ENCODE data around the gene PLA2G7.

DNA sequence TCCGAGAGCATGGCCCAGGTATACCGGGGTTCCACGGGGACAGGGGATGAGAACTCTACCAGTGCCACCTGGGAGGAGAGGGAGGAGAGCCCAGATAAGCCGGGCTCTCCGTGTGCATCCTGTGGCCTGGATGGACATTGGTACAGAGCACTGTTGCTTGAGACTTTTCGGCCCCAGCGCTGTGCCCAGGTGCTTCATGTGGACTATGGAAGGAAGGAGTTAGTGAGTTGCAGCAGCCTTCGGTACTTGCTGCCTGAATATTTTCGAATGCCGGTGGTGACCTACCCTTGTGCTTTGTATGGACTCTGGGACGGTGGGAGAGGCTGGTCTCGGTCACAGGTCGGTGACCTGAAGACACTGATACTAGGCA is 46.2 kb downstream of the PLA2G7 start:
- TF ChIP-seq, protein P1, sequence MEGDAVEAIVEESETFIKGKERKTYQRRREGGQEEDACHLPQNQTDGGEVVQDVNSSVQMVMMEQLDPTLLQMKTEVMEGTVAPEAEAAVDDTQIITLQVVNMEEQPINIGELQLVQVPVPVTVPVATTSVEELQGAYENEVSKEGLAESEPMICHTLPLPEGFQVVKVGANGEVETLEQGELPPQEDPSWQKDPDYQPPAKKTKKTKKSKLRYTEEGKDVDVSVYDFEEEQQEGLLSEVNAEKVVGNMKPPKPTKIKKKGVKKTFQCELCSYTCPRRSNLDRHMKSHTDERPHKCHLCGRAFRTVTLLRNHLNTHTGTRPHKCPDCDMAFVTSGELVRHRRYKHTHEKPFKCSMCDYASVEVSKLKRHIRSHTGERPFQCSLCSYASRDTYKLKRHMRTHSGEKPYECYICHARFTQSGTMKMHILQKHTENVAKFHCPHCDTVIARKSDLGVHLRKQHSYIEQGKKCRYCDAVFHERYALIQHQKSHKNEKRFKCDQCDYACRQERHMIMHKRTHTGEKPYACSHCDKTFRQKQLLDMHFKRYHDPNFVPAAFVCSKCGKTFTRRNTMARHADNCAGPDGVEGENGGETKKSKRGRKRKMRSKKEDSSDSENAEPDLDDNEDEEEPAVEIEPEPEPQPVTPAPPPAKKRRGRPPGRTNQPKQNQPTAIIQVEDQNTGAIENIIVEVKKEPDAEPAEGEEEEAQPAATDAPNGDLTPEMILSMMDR (IDR thresholded peaks at IDR 0.05) = no peak
- no peak for TF ChIP-seq POLR2A (IDR thresholded peaks at IDR 0.05; ENCODE audit: low read depth)

Data from esophagus muscularis mucosa (tissue), 3 donors.